Caki2 (cell line): Measurements from ENCODE around the gene ERGIC3. TPM values are rescaled to one million over a fixed set of nuclear protein-coding genes. Genes with fewer than 3 reads are reported as not detected.

Experiments used
- DNase-seq: peaks from one replicate; pipeline ENCODE4 v3.0.0-alpha.2; 2015; ENCODE audit warnings: low read depth
- in situ Hi-C: cut with HindIII; loops from 2 replicates; pipeline ENCODE4 v1.10.0; 2016; ENCODE audit warnings: low sequenced_read_pairs, low pct_unique_long_range_greater_than_20kb, mixed read lengths
- total RNA-seq: library from RNA; depleted of rRNA; stranded (reverse); fragments of >200 nt; shearing (Covaris generic); gene quantifications from 2 replicates; pipeline ENCODE4 v1.2.3, GENCODE V29; 2014; ENCODE audit warnings: low replicate concordance; rRNA removed

ERGIC3 gene
- 509 and 521 TPM in 2 replicates for total RNA-seq

DNA sequence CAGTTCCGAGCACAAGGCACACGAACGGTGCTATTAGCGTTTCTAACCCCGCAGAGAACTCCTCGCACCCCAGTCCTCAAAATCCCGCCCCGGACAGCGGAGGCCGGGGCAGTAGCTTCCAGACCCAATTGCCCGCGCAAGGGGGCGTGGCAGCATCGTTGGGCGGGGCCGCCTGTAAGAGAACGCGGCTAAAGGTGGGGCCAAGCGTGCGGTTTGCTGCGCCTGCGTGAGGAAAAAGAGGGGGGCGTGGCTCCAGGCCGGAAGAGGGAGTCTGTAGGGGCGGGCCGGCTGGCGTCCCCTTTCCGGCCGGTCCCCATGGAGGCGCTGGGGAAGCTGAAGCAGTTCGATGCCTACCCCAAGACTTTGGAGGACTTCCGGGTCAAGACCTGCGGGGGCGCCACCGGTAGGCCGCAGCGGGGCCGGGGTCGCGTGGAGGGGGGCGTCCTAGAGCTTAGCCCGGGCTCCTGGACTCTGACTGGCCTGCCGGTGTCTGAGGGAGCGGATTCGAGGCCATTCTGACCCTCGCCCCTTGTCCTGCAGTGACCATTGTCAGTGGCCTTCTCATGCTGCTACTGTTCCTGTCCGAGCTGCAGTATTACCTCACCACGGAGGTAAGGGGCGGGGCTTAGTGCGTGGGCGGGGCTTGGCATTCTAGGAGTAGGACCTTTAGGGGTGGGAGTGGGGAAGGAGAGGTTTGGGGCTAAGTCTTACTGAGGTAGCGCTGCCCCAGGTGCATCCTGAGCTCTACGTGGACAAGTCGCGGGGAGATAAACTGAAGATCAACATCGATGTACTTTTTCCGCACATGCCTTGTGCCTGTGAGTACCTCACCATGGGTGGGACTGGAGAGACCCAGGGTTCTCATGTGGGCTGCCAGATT is at the start of gene ERGIC3:
ERGIC3 (plus strand) TSS at position 296 of the 880 bp plus-strand sequence; CDS start at position 316, 20 bp downstream.
- in situ Hi-C loops: no loop called here
- peak; percentile 94 for DNase-seq

DNA sequence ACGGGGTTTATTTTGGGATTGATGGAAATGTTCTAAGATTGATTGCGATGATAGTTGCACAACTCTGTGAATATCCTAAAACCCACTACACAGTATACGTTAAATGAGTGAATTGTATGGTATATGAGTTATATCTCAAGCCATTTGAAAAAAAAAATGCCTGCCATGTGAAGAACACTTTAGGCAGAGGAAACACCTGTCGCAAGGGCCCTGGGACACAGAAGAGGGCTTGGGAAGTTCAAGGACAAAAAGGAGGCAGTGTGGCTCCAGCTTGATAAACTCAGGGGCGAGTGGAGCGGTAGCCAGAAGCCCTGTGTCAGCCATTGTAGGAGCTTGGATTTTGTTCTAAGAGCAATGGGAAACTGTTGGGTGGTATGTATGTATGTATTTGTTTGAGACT is 49.5 kb upstream of the ERGIC3 start:
- DNase-seq: no peak
- in situ Hi-C loops: no loop called here

DNA sequence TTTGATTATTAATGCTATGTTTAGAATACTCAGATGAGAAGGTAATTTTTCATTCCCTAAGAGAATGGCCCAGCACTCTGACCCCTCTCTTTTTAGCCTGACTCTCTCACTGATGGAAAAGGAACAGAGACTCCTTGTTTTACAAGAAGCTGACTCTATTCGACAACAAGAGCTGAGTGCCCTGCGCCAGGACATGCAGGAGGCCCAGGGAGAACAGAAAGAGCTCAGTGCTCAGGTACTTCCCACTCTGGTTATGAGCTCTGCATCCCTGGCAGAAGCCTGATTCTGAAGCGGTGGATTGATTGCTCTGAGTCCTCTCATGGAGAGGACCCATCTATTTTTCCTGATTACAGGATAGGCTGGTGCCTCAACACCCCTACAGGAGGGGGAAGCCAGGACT is 45.4 kb upstream of the ERGIC3 start:
- no peak for DNase-seq
- in situ Hi-C loops: no loop called here

DNA sequence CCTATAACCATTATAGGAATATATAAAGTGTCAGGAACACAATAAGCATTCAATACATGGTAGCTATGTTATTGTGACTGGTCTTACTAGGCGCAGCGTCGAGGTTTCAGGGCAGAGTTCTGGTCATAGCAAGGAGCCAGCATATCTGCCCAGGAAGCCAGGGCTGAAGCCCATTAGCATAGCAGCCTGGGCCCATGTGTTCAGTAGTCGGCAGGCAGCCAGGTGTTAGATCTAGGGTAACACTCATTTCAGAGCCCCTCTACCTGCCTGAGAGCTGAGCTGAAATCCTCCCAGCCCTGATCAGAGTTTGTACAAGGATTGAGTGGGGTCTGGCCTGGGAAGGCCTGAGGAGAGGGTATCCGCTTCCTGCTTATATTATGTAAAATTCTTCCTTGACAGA is 44.6 kb upstream of the ERGIC3 start:
- in situ Hi-C loops: no loop called here
- DNase-seq: no peak

DNA sequence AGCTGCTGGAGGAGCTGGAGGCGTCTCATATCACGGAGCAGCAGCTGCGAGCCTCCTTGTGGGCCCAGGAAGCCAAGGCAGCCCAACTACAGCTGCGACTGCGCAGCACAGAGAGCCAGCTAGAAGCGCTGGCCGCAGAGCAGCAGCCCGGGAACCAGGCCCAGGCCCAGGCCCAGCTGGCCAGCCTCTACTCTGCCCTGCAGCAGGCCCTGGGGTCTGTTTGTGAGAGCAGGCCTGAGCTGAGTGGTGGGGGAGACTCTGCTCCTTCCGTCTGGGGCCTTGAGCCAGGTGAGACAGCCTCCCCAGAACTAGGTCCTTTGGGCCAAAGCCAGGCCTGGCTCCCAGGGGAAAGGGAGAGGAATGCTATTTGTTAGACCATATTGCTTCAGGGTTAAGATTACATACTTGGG is 44.1 kb upstream of the ERGIC3 start:
- in situ Hi-C loops: no loop called here
- DNase-seq: no peak

DNA sequence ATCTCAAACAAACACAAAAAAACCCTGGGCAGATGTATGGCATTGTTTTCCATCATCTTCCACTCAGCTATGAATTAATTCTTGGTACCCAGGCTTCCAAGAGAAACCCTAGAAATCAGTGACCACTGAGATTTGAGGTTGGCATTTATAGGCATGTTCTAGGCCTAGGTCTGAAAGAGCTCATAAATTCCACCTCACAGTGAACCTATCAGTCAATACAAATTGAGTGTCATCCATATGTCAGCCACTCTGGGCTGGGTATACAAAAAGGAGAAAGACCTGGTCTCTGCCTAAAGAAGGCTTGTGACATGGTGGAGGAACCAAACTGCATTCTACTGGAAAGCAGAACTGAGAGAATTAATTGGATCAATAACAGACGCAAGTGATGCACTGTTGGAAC is 42.6 kb upstream of the ERGIC3 start:
- in situ Hi-C loops: no loop called here

DNA sequence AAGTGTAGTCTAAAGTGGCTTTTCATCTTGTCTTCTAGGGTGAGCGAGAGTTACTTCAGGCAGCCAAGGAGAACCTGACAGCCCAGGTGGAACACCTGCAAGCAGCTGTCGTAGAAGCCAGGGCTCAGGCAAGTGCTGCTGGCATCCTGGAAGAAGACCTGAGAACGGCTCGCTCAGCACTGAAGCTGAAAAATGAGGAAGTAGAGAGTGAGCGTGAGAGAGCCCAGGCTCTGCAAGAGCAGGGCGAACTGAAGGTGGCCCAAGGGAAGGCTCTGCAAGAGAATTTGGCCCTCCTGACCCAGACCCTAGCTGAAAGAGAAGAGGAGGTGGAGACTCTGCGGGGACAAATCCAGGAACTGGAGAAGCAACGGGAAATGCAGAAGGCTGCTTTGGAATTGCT is 39.5 kb upstream of the ERGIC3 start:
- no peak for DNase-seq
- in situ Hi-C loops: no loop called here

More for the DNA sequence above, 42.6 kb upstream of the ERGIC3 start:
- no peak for DNase-seq

DNA sequence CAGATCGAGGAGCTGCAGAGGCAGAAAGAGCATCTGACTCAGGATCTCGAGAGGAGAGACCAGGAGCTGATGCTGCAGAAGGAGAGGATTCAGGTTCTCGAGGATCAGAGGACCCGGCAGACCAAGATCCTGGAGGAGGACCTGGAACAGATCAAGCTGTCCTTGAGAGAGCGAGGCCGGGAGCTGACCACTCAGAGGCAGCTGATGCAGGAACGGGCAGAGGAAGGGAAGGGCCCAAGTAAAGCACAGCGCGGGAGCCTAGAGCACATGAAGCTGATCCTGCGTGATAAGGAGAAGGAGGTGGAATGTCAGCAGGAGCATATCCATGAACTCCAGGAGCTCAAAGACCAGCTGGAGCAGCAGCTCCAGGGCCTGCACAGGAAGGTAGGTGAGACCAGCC is 38.6 kb upstream of the ERGIC3 start:
- DNase-seq: no peak
- in situ Hi-C loops: no loop called here

DNA sequence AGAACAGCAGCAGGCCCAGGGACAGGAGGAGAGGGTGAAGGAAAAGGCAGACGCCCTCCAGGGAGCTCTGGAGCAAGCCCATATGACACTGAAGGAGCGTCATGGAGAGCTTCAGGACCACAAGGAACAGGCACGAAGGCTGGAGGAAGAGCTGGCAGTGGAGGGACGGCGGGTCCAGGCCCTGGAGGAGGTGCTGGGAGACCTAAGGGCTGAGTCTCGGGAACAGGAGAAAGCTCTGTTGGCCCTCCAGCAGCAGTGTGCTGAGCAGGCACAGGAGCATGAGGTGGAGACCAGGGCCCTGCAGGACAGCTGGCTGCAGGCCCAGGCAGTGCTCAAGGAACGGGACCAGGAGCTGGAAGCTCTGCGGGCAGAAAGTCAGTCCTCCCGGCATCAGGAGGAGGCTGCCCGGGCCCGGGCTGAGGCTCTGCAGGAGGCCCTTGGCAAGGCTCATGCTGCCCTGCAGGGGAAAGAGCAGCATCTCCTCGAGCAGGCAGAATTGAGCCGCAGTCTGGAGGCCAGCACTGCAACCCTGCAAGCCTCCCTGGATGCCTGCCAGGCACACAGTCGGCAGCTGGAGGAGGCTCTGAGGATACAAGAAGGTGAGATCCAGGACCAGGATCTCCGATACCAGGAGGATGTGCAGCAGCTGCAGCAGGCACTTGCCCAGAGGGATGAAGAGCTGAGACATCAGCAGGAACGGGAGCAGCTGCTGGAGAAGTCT is 37.9 kb upstream of the ERGIC3 start:
- no peak for DNase-seq
- in situ Hi-C loops: no loop called here

DNA sequence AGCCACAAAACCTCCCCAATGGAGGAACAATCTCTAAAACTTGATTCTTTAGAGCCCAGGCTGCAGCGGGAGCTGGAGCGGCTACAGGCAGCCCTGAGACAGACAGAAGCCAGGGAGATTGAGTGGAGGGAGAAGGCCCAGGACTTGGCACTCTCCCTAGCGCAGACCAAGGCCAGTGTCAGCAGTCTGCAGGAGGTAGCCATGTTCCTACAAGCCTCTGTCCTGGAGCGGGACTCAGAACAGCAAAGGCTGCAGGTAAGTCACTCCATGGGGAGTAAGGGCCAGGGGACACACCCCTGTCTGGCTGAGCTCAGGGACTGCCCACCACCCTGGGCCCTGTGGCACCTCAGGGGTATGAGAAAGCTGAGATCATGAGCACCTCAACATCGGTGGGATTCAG is 37.1 kb upstream of the ERGIC3 start:
- in situ Hi-C loops: no loop called here
- no peak for DNase-seq

DNA sequence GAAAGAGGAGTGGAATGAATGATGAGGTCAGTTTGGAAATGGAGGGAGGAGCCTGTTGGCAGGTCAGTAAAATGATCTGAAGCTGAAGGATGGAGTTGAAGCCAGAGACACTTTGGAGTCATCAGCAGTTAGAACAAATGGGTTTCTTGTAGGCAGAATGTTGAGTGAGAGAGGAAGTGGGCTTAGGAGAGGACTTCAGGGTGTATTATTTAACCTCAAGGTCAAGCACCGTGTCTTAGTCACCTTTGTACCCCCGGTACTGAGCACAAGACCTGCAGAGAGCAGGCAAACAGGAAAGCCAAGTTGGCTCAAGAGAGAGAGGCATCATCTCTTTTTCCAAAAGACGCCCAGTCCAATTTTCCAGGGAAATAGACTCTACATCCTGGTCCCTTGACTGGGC is 35.7 kb upstream of the ERGIC3 start:
- in situ Hi-C loops: no loop called here
- no peak for DNase-seq

DNA sequence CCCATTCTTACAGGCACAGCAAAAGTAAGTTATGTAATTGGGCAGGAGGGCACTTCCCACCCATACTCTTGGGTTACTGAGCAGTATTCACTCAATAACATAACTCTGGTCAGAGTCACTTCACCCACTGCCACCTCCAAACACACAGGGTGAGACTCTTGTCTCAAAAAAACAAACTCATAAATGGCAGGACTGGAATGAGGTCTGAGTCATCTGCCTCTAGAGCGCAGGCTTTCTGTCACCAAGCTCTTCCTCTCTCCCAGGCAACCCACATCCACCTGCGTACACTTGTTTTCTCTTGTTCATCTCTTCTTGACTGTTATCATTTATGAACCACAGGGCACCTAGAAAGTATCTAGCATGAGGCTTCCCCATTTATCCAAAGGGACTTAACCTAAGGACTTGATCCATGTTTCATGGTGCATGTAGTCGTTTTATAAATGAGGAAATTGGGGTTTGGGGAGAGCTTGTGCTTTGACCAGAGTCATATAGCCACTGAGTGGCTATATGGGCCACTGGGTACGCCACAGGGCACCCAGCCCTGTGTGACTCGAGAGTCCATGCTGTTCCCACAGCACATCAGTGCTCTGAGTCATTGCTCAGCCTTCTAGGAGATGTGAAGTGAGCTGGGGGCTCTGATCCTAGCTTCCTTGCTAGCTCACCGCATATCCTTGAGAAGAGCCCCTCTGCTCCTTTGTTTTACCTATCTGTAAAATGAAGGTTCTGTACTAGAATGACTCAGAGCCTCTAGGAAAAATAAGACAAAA is 34.8 kb upstream of the ERGIC3 start:
- DNase-seq: no peak
- in situ Hi-C loops: no loop called here

DNA sequence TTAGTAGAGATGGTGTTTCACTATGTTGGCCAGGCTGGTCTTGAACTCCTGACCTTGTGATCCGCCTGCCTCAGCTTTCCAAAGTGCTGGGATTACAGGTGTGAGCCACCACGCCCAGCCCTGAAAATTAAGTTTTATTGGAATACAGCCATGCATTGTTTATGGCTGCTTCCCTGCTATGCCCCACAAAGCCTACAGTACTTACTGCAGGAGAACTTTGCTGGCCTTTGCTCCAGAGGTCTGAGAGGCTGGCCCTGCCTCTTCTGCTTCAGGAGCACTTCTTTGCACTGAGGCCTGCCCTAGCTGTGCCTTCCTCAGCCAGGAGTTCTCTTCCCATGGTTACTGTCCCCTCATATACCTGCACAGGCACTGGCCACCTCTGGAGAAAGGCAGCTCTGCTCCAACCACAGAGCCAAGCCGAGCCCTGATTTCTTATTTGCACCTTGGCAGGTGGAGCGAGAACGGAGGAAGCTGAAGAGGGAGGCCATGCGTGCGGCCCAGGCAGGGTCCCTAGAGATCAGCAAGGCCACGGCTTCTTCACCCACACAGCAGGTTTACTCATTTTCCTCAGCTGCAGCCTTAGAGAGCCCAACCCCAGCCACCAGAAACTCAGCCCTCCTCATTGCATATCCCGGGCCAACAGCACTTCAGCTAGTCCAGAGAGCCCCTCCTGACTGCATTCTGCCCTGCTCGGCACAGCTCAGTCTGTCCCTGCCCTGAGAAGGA is 33.2 kb upstream of the ERGIC3 start:
- no peak for DNase-seq
- in situ Hi-C loops: no loop called here

DNA sequence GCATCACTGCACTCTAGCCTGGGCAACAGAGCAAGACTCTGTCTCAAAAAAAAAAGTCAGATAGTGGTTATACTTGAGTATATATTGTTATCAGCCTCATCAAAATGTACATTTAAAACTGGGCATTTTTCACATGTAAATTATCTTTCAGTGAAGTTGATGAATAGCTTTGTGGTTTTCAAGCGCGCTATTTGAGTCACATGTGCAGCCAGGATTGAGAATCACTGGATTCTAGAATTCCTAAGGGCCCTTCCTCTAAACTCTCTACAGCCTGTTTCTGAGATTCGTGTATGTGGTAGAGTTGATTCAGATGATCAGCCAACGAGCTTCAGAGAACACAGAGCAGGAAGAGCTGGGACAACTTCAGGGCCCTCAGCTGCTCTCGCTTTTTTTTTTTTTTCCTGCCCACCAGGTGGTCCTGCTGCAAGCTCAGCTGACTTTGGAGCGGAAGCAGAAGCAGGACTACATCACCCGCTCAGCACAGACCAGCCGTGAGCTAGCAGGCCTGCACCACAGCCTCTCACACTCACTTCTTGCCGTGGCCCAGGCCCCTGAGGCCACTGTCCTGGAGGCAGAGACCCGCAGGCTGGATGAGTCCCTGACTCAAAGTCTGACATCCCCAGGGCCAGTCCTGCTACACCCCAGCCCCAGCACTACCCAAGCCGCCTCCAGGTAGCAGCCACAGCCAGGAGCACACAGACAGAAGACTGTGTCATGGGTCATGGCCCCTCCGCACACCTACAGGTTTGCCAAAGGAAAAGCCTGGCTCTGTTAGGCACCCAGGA is 30.7 kb upstream of the ERGIC3 start:
- no peak for DNase-seq
- in situ Hi-C loops: no loop called here

DNA sequence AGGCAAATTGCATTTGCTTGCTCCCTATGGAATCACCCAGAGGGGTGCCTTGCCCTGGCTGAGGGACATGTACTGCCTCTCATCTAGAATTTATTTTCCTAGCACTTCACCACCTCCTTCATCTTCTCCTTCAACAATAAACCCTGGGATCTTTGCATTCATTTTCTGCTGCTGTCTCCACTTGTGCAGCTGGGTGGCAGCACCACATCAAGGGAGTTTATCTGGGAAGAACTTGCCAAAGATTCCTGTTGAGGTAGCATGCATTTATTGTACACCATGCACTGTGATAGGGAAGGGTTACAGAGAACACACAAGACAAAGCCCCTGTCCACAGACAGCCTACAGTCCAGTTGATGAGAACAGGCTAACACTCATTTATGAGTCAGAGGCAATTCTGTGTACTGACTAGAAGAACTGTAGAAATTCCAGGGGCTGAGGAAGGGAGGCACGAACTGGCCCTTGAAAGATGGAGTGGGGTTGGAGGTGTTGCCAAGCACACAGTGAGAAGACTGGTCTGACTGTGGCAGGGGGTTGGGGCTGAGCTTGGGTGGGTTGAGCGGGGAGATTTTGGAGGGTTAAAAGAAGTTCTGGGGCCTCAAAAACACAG is 30.0 kb upstream of the ERGIC3 start:
- in situ Hi-C loops: no loop called here
- peak; percentile 54 for DNase-seq

DNA sequence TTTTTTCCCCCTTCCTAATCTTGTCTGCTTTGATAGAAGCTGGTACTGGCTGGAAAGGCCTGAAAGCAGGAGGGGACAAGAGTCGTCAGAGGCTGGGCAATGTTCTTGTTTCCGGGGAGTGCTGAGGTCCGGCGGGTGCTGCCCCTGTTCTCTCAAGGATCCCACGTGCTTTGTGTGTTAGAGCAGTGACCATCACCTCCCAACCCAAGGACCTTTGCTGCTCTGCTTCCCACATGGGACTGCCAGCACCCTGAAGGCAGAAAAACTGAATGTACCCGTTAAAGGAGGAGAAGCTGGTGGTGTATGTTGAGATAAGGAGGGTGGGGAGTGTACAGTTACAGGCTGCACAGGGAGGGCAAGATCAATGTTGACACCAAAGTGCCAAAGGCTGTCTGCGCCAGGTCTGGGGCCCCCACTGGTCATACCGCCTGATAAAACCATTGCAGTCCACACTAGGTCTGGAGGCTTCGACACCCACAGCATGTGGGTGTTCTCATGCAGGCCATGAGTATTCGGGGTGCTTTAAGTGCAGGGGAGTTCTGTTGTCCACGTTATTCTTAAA is 27.4 kb upstream of the ERGIC3 start:
- DNase-seq: no peak
- in situ Hi-C loops: no loop called here

DNA sequence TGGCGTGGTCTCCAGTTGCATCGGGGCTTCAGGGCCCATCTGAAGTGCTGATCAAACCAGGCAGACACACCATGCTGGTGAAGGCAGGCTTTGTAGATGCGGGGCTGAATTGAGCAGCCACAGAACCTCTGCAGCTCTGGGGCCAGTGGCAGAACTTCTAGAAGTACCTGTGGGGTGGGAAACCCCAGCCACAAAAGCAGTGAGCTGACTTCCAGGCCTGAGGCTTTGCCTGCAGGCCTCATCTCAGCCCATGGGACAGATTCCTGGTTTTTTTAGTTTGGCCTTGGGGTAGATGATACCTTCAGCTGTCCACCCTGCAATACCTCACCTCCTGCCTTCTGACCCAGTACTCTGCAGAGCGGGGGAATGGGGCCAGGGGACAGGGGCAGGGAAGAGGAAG is 26.5 kb upstream of the ERGIC3 start:
- in situ Hi-C loops: no loop called here
- DNase-seq: no peak
